Measurements from ENCODE around the gene ABCG2.

ABCG2 gene

DNA sequence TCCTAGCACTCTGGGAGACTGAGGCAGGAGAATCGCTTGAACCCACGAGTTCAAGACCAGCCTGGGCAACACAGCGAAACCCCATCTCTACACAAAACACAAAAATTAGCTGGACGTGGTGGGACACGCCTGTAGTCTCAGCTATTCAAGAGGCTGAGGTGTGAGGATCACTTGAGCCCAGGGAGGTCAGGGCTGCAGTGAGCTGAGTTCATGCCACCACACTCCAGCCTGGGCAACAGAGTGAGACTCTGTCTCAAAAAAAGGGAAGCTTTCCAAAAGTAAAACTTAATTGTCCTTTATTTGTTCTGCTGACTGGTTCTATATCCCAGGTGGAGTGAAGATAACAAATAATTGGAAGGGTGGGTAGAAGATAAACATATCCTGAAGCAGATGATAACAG lies 45.6 kb downstream of the ABCG2 start:
- Histone ChIP-seq H3K4me3 (ENCODE audit: low read length, poor library complexity, severe bottlenecking) (no peak overlapping the region), H3K27me3 (ENCODE audit: insufficient read depth, low read length, poor library complexity, severe bottlenecking) (no peaks in the 10 kb centered on the region), H3K9me2 (replicated peaks; ENCODE audit: low read depth, low read length) (no peaks in the 10 kb centered on the region), H3K4me1 (ENCODE audit: insufficient read depth, low read length, poor library complexity, severe bottlenecking) (no peaks in the 10 kb centered on the region), H3K9ac (ENCODE audit: low read depth, low read length, poor library complexity, severe bottlenecking) (no peak overlapping the region), H3K79me2 (ENCODE audit: insufficient read depth, low read length) (no peaks in the 10 kb centered on the region), H3K36me3 (ENCODE audit: insufficient read depth, low read length) (no peaks in the 10 kb centered on the region), H3K4me2 (ENCODE audit: low read depth, low read length, poor library complexity, severe bottlenecking) (no peak overlapping the region), H4K20me1 (ENCODE audit: insufficient read depth, low read length, poor library complexity, severe bottlenecking) (no peaks in the 10 kb centered on the region), H3K9me3 (ENCODE audit: insufficient read depth, low read depth, low read length) (no peaks in the 10 kb centered on the region), H3F3A (ENCODE audit: low read depth) (no peaks in the 10 kb centered on the region), H2AFZ (ENCODE audit: low read length) (no peak overlapping the region)
- no peak for TF ChIP-seq EZH2phosphoT487 (IDR thresholded peaks at IDR 0.05; ENCODE audit: borderline replicate concordance)
- TF ChIP-seq, protein P1, sequence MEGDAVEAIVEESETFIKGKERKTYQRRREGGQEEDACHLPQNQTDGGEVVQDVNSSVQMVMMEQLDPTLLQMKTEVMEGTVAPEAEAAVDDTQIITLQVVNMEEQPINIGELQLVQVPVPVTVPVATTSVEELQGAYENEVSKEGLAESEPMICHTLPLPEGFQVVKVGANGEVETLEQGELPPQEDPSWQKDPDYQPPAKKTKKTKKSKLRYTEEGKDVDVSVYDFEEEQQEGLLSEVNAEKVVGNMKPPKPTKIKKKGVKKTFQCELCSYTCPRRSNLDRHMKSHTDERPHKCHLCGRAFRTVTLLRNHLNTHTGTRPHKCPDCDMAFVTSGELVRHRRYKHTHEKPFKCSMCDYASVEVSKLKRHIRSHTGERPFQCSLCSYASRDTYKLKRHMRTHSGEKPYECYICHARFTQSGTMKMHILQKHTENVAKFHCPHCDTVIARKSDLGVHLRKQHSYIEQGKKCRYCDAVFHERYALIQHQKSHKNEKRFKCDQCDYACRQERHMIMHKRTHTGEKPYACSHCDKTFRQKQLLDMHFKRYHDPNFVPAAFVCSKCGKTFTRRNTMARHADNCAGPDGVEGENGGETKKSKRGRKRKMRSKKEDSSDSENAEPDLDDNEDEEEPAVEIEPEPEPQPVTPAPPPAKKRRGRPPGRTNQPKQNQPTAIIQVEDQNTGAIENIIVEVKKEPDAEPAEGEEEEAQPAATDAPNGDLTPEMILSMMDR (conservative IDR thresholded peaks at IDR 0.05; ENCODE audit: low read length): no peak

DNA sequence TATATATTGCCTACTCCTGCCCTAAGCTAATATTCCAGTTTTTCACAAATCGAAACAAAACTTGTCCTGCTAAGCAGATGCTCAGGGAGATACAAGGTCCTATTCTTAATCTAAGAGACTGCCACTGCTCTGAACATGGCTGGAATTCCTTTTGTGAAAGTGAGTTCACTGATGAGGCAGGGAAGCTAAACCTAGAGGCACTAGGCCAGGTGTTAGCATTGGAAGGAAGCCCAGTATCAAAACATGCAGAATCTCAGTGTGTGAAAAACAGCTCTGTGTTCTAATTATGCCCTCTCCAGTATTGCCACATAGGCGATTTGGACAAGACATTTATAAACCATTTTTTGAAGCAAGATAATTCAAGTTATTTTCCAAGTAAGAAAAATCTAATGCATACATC lies 47.6 kb downstream of the ABCG2 start:
- TF ChIP-seq EZH2phosphoT487 (IDR thresholded peaks at IDR 0.05; ENCODE audit: borderline replicate concordance): no peak
- TF ChIP-seq, protein P1 (conservative IDR thresholded peaks at IDR 0.05; ENCODE audit: low read length): no peak

DNA sequence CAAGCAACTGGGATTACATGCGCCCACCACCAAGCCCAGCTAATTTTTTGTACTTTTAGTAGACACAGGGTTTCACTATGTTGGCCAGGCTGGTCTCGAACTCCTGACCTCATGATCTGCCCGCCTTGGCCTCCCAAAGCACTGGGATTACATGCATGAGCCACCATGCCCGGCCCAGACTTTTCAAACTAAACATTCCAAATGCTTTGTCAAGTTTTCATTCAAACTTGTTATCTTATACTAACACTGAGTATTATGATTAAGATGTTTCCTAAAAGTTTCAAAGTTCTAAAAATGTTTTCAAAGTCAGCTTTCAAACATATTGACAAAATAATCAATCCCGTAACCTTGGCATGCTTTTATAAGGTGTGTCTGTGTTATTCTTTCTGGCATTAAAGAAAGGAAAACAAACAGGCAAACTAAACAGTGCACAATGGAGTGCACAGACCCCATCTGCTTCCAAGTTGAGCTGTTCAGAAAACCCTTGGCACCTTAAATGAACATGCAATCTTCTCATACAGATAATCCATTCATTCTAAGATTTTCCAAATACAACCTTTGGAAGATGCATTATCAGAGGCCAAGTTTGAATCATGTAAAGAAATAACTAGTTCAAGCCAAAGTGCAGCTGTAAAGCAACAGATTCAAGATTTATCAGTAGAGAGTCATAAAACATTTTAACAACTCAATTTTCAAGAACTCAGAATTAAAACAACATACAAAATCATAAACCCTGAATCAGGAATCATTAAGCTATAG lies 49.1 kb downstream of the ABCG2 start:
- H3K36me3 ChIP-seq (ENCODE audit: insufficient read depth, low read length): no peaks in the 10 kb centered on the region
- TF ChIP-seq, protein P1 (conservative IDR thresholded peaks at IDR 0.05; ENCODE audit: low read length): no peak
- TF ChIP-seq EZH2phosphoT487 (IDR thresholded peaks at IDR 0.05; ENCODE audit: borderline replicate concordance): no peak
- H3K27me3 ChIP-seq (ENCODE audit: insufficient read depth, low read length, poor library complexity, severe bottlenecking): no peaks in the 10 kb centered on the region
- no peaks in the 10 kb centered on the region for H3K4me1 ChIP-seq (ENCODE audit: insufficient read depth, low read length, poor library complexity, severe bottlenecking)
- H3K4me2 ChIP-seq (ENCODE audit: low read depth, low read length, poor library complexity, severe bottlenecking): no peak overlapping the region
- no peaks in the 10 kb centered on the region for H4K20me1 ChIP-seq (ENCODE audit: insufficient read depth, low read length, poor library complexity, severe bottlenecking)
- H2AFZ ChIP-seq (ENCODE audit: low read length): 0 out of 2 replicates have a peak overlapping the region, but pooled peaks have one; percentile 60
- no peak overlapping the region for H3K4me3 ChIP-seq (ENCODE audit: low read length, poor library complexity, severe bottlenecking)
- H3K9me3 ChIP-seq (ENCODE audit: insufficient read depth, low read depth, low read length): no peaks in the 10 kb centered on the region
- no peaks in the 10 kb centered on the region for H3F3A ChIP-seq (ENCODE audit: low read depth)
- H3K79me2 ChIP-seq (ENCODE audit: insufficient read depth, low read length): no peaks in the 10 kb centered on the region
- no peaks in the 10 kb centered on the region for H3K9me2 ChIP-seq (replicated peaks; ENCODE audit: low read depth, low read length)
- H3K9ac ChIP-seq (ENCODE audit: low read depth, low read length, poor library complexity, severe bottlenecking): no peak overlapping the region

More for the DNA sequence above, 47.6 kb downstream of the ABCG2 start:
- H4K20me1 ChIP-seq (ENCODE audit: insufficient read depth, low read length, poor library complexity, severe bottlenecking): no peaks in the 10 kb centered on the region
- H3K9ac ChIP-seq (ENCODE audit: low read depth, low read length, poor library complexity, severe bottlenecking): no peak overlapping the region
- no peaks in the 10 kb centered on the region for H3K36me3 ChIP-seq (ENCODE audit: insufficient read depth, low read length)
- no peaks in the 10 kb centered on the region for H3K9me2 ChIP-seq (replicated peaks; ENCODE audit: low read depth, low read length)
- H3K9me3 ChIP-seq (ENCODE audit: insufficient read depth, low read depth, low read length): no peaks in the 10 kb centered on the region
- no peak overlapping the region for H2AFZ ChIP-seq (ENCODE audit: low read length)
- no peaks in the 10 kb centered on the region for H3K4me1 ChIP-seq (ENCODE audit: insufficient read depth, low read length, poor library complexity, severe bottlenecking)
- no peak overlapping the region for H3K4me3 ChIP-seq (ENCODE audit: low read length, poor library complexity, severe bottlenecking)
- no peaks in the 10 kb centered on the region for H3K79me2 ChIP-seq (ENCODE audit: insufficient read depth, low read length)
- no peaks in the 10 kb centered on the region for H3K27me3 ChIP-seq (ENCODE audit: insufficient read depth, low read length, poor library complexity, severe bottlenecking)
- no peak overlapping the region for H3K4me2 ChIP-seq (ENCODE audit: low read depth, low read length, poor library complexity, severe bottlenecking)
- no peaks in the 10 kb centered on the region for H3F3A ChIP-seq (ENCODE audit: low read depth)

All from Loucy (cell line).